MM.1S (cell line): ENCODE measurements around the gene GTF2H4.

Experiments used
- DNase-seq: peaks from one replicate; pipeline ENCODE4 v3.0.0-alpha.2; 2015
- H2AFZ ChIP-seq: fragments of 300-600 bp; sonication (generic); 2 replicates; pipeline ENCODE4 v1.6.0; 2016; ENCODE audit warnings: antibody characterized with exemption, low read length
- H3F3A ChIP-seq: fragments of 300-600 bp; sonication (generic); 2 replicates; pipeline ENCODE4 v1.6.1; 2016; ENCODE audit warnings: mild to moderate bottlenecking, antibody characterized with exemption, low read length, moderate library complexity, mixed read lengths; ENCODE audit not compliant: insufficient read depth
- H3K27ac ChIP-seq: fragments of 300-600 bp; sonication (generic); 2 replicates; pipeline ENCODE4 v1.5.1; 2016; ENCODE audit warnings: mild to moderate bottlenecking, low read length
- H3K27me3 ChIP-seq: fragments of 300-600 bp; sonication (generic); replicated peaks from 2 replicates; pipeline ENCODE4 v1.6.0; 2016; ENCODE audit warnings: low read length; ENCODE audit not compliant: insufficient read depth
- H3K36me3 ChIP-seq: fragments of 300-600 bp; sonication (generic); replicated peaks from 2 replicates; pipeline ENCODE4 v1.6.1; 2016; ENCODE audit warnings: mild to moderate bottlenecking, low read length, mixed read lengths; ENCODE audit not compliant: insufficient read depth
- H3K4me1 ChIP-seq: fragments of 300-600 bp; sonication (generic); 2 replicates; pipeline ENCODE4 v1.6.1; 2016; ENCODE audit warnings: low read length, mixed read lengths
- H3K4me2 ChIP-seq: fragments of 300-600 bp; sonication (generic); 2 replicates; pipeline ENCODE4 v1.6.0; 2016; ENCODE audit warnings: low read depth, low read length
- H3K4me3 ChIP-seq: fragments of 300-600 bp; sonication (generic); 2 replicates; pipeline ENCODE4 v1.5.1; 2016; ENCODE audit warnings: low read length, mixed read lengths
- H3K79me2 ChIP-seq: fragments of 300-600 bp; sonication (generic); 2 replicates; pipeline ENCODE4 v1.6.1; 2016; ENCODE audit warnings: mixed run types, low read length, mixed read lengths
- H3K9ac ChIP-seq: fragments of 300-600 bp; sonication (generic); 2 replicates; pipeline ENCODE4 v1.6.1; 2016; ENCODE audit warnings: low read length, mixed read lengths
- H3K9me2 ChIP-seq: fragments of 300-600 bp; sonication (generic); replicated peaks from 2 replicates; pipeline ENCODE4 v1.6.1; 2016; ENCODE audit warnings: mild to moderate bottlenecking, low read length, mixed read lengths; ENCODE audit not compliant: insufficient read depth
- H3K9me3 ChIP-seq: fragments of 300-600 bp; sonication (generic); replicated peaks from 2 replicates; pipeline ENCODE4 v1.6.1; 2016; ENCODE audit warnings: mild to moderate bottlenecking, low read length, mixed read lengths; ENCODE audit not compliant: insufficient read depth
- H4K20me1 ChIP-seq: fragments of 300-600 bp; sonication (generic); 2 replicates; pipeline ENCODE4 v1.6.1; 2016; ENCODE audit warnings: mild to moderate bottlenecking, low read length, moderate library complexity, mixed read lengths; ENCODE audit not compliant: insufficient read depth
- CTCF ChIP-seq: fragments of 300-600 bp; sonication (generic); IDR thresholded peaks from 2 replicates; pipeline ENCODE4 v1.5.1; 2016; ENCODE audit warnings: antibody characterized with exemption, low read length, mixed read lengths
- EZH2 ChIP-seq: fragments of 300-600 bp; sonication (generic); optimal IDR thresholded peaks from 2 replicates; pipeline ENCODE3; 2017; ENCODE audit warnings: low read depth, mild to moderate bottlenecking, antibody characterized with exemption, low read length, mixed read lengths
- EZH2phosphoT487 ChIP-seq: fragments of 300-600 bp; sonication (generic); IDR thresholded peaks from 2 replicates; pipeline ENCODE4 v1.6.1; 2018; ENCODE audit warnings: antibody characterized with exemption, low read length

GTF2H4 gene

GRCh38 chr6:30889921-30890645 lies 17.9 kb upstream of the GTF2H4 start:
- no peaks in the 10 kb centered on the region for H4K20me1 ChIP-seq
- H3K27ac ChIP-seq = no peak overlapping the region
- DNase-seq = no peak
- no peaks in the 10 kb centered on the region for H3F3A ChIP-seq
- H3K9ac ChIP-seq = no peak overlapping the region
- H3K4me3 ChIP-seq = no peak overlapping the region
- TF ChIP-seq EZH2 = no peak
- no peak for TF ChIP-seq CTCF
- no peak for TF ChIP-seq EZH2phosphoT487
- no peak overlapping the region for H2AFZ ChIP-seq
- H3K9me2 ChIP-seq = no peaks in the 10 kb centered on the region
- no peaks in the 10 kb centered on the region for H3K9me3 ChIP-seq
- H3K4me2 ChIP-seq = no peak overlapping the region
- no peaks in the 10 kb centered on the region for H3K4me1 ChIP-seq
- H3K36me3 ChIP-seq = no peaks in the 10 kb centered on the region
- H3K79me2 ChIP-seq = no peaks in the 10 kb centered on the region
- peaks cover 75% of the 10 kb centered on the region for H3K27me3 ChIP-seq

- no peak overlapping the region for H3K9ac ChIP-seq
- no peaks in the 10 kb centered on the region for H4K20me1 ChIP-seq
- no peak overlapping the region for H3K4me2 ChIP-seq
- no peak overlapping the region for H2AFZ ChIP-seq
- no peak for DNase-seq
- no peaks in the 10 kb centered on the region for H3K79me2 ChIP-seq
- no peak overlapping the region for H3K27ac ChIP-seq
- H3F3A ChIP-seq = no peaks in the 10 kb centered on the region
- H3K36me3 ChIP-seq = no peaks in the 10 kb centered on the region
- H3K9me2 ChIP-seq = no peaks in the 10 kb centered on the region
- H3K27me3 ChIP-seq = peaks cover 75% of the 10 kb centered on the region
- no peaks in the 10 kb centered on the region for H3K4me1 ChIP-seq
- no peak overlapping the region for H3K4me3 ChIP-seq
- no peaks in the 10 kb centered on the region for H3K9me3 ChIP-seq
- TF ChIP-seq EZH2 (no peak), CTCF (no peak), EZH2phosphoT487 (no peak)
Measured at GRCh38 chr6:30890646-30891449, 17.2 kb upstream of the GTF2H4 start.

DNA sequence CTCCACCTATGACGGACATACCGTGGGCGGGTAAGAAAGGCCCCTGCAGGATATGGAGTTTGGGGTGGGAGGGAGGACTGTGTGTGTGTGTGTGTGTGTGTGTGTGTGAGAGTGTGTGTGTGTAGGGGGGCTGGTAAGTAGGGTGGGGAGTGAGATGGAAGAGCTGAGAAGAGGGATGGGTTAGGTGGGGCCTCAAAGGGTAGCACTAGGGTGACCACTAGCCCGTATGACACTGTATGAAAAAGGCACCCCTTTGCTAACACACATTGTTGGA lies 16.6 kb upstream of the GTF2H4 start:
- no peaks in the 10 kb centered on the region for H3K79me2 ChIP-seq
- H3K9ac ChIP-seq = no peak overlapping the region
- H3K9me2 ChIP-seq = no peaks in the 10 kb centered on the region
- no peak overlapping the region for H3K27ac ChIP-seq
- no peak for TF ChIP-seq EZH2phosphoT487
- TF ChIP-seq EZH2 = no peak
- no peak for TF ChIP-seq CTCF
- no peaks in the 10 kb centered on the region for H3K4me1 ChIP-seq
- H4K20me1 ChIP-seq = no peaks in the 10 kb centered on the region
- no peak overlapping the region for H3K4me2 ChIP-seq
- no peak overlapping the region for H3K4me3 ChIP-seq
- no peak for DNase-seq
- H3K9me3 ChIP-seq = no peaks in the 10 kb centered on the region
- H3K27me3 ChIP-seq = peaks cover 75% of the 10 kb centered on the region
- H3F3A ChIP-seq = no peaks in the 10 kb centered on the region
- no peak overlapping the region for H2AFZ ChIP-seq
- no peaks in the 10 kb centered on the region for H3K36me3 ChIP-seq
